GM12878 (cell line): ENCODE results near the gene DVL2. TPM values are rescaled to one million over a fixed set of nuclear protein-coding genes. Genes with fewer than 3 reads are reported as not detected.

Experiments
- CREB1 ChIP-seq: IDR thresholded peaks from 2 replicates; pipeline ENCODE4 v1.6.1; 2012; ENCODE audit warnings: low read depth, mild to moderate bottlenecking, inconsistent platforms
- HDAC2 ChIP-seq: fragments of 200-600 bp; sonication (generic); IDR thresholded peaks from 2 replicates; pipeline ENCODE4 v1.6.1; 2017
- IKZF1 ChIP-seq: fragments of 450-650 bp; conservative IDR thresholded peaks from 2 replicates; pipeline ENCODE4 v1.6.1; 2017; ENCODE audit warnings: antibody characterized with exemption, mild to moderate bottlenecking
- IRF4 ChIP-seq: IDR thresholded peaks from 2 replicates; pipeline ENCODE4 v1.6.1; 2011; ENCODE audit warnings: low read depth, low read length
- LARP7 ChIP-seq: fragments of 450-650 bp; IDR thresholded peaks from 2 replicates; pipeline ENCODE4 v1.6.1; 2017; ENCODE audit warnings: mild to moderate bottlenecking
- MEF2B ChIP-seq: fragments of 450-650 bp; IDR thresholded peaks from 2 replicates; pipeline ENCODE4 v1.6.1; 2018; ENCODE audit warnings: mild to moderate bottlenecking, moderate library complexity; ENCODE audit not compliant: partially characterized antibody, poor library complexity, severe bottlenecking
- RELA ChIP-seq: fragments of 450-650 bp; IDR thresholded peaks from 2 replicates; pipeline ENCODE4 v1.8.0; 2014; ENCODE audit warnings: borderline replicate concordance; ENCODE audit not compliant: partially characterized antibody
- SP1 ChIP-seq: IDR thresholded peaks from one replicate; pipeline ENCODE4 v1.6.1; 2011; ENCODE audit warnings: low read depth, low read length
- STAT3 ChIP-seq: IDR thresholded peaks from 2 replicates; pipeline ENCODE4 v1.6.1; 2011; ENCODE audit warnings: low read depth, low read length, improper control_type of control experiment
- TCF12 ChIP-seq: IDR thresholded peaks from 2 replicates; pipeline ENCODE4 v1.6.1; 2011; ENCODE audit warnings: low read depth, mild to moderate bottlenecking, low read length
- ZNF207 ChIP-seq: fragments of 450-650 bp; IDR thresholded peaks from 2 replicates; pipeline ENCODE4 v1.6.1; 2014; ENCODE audit warnings: antibody characterized with exemption, mild to moderate bottlenecking, borderline replicate concordance
- polyA plus RNA-seq, 11 experiments: library from polyadenylated mRNA; depleted of rRNA in 4 of 11; unstranded in 6 of 11; stranded (reverse) in 5 of 11; fragments of >200 nt; fragmentation: Nextera tagmentation in 4 of 11; fragmentation: Illumina TruSeq in 1 of 11; extraction: Ambion mirVana in 4 of 11; extraction: Trizol in 1 of 11; gene quantifications; 1 replicate in 1 of 11; 2 replicates in 10 of 11; pipeline versions ENCODE4 v1.2.1 to v1.2.3, GENCODE V29; 2011 to 2016; ENCODE audit warnings: inconsistent platforms in 2 of 11, missing spikeins in 2 of 11, low read depth in 1 of 11
- total RNA-seq, 4 experiments: library from RNA; depleted of rRNA in 3 of 4; stranded (reverse); fragments of >200 nt in 3 of 4; fragmentation: Illumina TruSeq in 1 of 4; extraction: Trizol in 1 of 4; gene quantifications; 2 replicates each; pipeline versions ENCODE4 v1.2.1 to v1.2.3, GENCODE V29; 2013 to 2021
- TF ChIP-seq, protein P1 (sequence below), 3 experiments: IDR thresholded peaks in 2 of 3; conservative IDR thresholded peaks in 1 of 3; 2 replicates each; pipeline ENCODE4 v1.5.1; 2011; ENCODE audit warnings: low read depth in 3 of 3, low read length in 3 of 3, mild to moderate bottlenecking in 3 of 3, control low read depth in 2 of 3, moderate library complexity in 2 of 3, inconsistent platforms in 1 of 3, mixed read lengths in 1 of 3; ENCODE audit not compliant: control insufficient read depth in 2 of 3, insufficient read depth in 1 of 3; ENCODE audit errors: extremely low read depth in 1 of 3
- TF ChIP-seq, protein P2 (sequence below): IDR thresholded peaks from 2 replicates; pipeline ENCODE4 v1.6.1; 2011; ENCODE audit warnings: low read depth, mild to moderate bottlenecking, low read length, moderate library complexity, borderline replicate concordance; ENCODE audit errors: extremely low read depth

Gene DVL2
- total and polyA plus RNA-seq, 10 of the 15 experiments (the other 5 are each of a cell fraction or from before 2014, with no cell fraction given): 0.97 to 44.8 (median 23.2) TPM

DNA sequence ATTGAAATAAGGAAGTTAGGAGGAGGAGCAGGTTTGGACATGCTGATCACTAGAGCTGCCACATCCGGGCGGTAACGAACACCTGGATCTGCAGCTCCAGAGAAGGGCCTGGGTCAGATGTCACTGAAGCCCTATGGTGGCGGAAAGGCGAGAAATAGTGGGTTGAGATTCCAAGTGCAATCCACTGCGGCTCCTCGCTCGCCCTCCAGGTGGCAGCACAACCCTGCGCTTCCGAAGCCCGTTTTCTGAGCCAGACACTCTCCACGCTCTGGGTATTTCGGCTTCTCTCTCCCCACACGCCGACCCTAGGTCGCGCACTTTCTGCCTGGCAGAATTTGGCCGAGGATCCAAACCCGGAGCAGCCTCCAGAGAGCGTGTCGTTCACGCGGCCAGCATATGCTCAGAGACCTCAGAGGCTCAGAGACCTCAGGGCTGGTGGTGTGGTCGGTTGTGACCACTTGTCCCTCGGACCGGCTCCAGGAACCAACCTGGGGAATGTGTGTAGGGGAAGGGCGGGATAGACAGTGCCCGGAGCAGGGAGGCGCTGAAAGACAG, 46.3 kb upstream of the DVL2 start (continued):
- TF ChIP-seq, protein P1, sequence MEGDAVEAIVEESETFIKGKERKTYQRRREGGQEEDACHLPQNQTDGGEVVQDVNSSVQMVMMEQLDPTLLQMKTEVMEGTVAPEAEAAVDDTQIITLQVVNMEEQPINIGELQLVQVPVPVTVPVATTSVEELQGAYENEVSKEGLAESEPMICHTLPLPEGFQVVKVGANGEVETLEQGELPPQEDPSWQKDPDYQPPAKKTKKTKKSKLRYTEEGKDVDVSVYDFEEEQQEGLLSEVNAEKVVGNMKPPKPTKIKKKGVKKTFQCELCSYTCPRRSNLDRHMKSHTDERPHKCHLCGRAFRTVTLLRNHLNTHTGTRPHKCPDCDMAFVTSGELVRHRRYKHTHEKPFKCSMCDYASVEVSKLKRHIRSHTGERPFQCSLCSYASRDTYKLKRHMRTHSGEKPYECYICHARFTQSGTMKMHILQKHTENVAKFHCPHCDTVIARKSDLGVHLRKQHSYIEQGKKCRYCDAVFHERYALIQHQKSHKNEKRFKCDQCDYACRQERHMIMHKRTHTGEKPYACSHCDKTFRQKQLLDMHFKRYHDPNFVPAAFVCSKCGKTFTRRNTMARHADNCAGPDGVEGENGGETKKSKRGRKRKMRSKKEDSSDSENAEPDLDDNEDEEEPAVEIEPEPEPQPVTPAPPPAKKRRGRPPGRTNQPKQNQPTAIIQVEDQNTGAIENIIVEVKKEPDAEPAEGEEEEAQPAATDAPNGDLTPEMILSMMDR (IDR thresholded peaks at IDR 0.05 in 2 of 3, conservative IDR thresholded peaks at IDR 0.05 in 1 of 3; ENCODE audit: control insufficient read depth in 2 of 3, extremely low read depth in 1 of 3, insufficient read depth in 1 of 3, low read depth in 3 of 3, low read length in 3 of 3): peak; percentile 96 to 98 (median 98); a peak in 5 of 6 replicates
- TF ChIP-seq HDAC2: no peak
- TF ChIP-seq CREB1: no peak
- peak; percentile 40; the same call in 1 of the 2 replicates for TF ChIP-seq LARP7
- peak; percentile 57 for TF ChIP-seq SP1
- peak; percentile 70 for TF ChIP-seq ZNF207
- TF ChIP-seq RELA: peak; percentile 33
- TF ChIP-seq IKZF1: peak; percentile 54
- TF ChIP-seq IRF4: peak; percentile 57; the same call in 1 of the 2 replicates
- TF ChIP-seq STAT3: no peak
- TF ChIP-seq MEF2B: no peak
- 0 out of 2 replicates have a peak, but pooled peaks have one; percentile 32 for TF ChIP-seq TCF12
- TF ChIP-seq, protein P2, sequence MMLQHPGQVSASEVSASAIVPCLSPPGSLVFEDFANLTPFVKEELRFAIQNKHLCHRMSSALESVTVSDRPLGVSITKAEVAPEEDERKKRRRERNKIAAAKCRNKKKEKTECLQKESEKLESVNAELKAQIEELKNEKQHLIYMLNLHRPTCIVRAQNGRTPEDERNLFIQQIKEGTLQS: no peak
